GM19463 (cell line): ENCODE results near the gene NAP1L1.
"Not testable (repeated sequence)": the region's sequence is repeated elsewhere in the genome, so short reads cannot be mapped to it uniquely, and the experiment has no call there.

Source experiments
- ATAC-seq: cut with Tn5 transposase; IDR thresholded peaks from one replicate; pipeline ENCODE4 v1.9.1; 2021; ENCODE audit warnings: mild to moderate bottlenecking, moderate library complexity; ENCODE audit not compliant: unreplicated experiment

Gene NAP1L1

DNA sequence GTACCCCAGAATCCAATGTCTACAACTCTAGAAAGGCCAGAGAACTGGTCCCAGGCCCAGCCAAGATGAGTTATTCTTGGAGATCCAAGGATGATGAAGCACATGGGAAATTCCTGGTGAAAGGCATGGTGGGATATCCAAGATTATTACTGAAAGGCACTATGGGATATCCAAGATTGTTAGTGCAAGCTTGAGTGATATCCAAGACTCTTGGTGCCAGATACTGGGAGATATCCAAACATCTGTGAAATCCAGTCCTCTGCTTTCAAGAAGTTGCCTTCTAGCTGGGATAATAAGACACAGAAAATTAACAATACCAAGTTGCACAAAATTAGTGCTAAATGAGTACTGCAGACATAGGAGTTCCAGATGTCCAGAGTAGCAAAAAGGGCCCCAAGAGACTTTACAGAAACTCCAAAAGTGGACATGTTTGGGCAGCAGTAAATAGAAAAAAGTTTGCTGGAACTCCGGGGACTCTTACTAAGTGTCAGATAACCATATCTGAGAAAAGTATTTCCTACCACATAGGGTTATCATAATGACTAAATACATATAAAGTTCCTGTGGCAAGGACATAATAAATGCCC lies 87.5 kb downstream of the NAP1L1 start:
- no peak for ATAC-seq

- no peak for ATAC-seq
Observed at GRCh38 chr12:75995691-75996090, 88.8 kb downstream of the NAP1L1 start.

DNA sequence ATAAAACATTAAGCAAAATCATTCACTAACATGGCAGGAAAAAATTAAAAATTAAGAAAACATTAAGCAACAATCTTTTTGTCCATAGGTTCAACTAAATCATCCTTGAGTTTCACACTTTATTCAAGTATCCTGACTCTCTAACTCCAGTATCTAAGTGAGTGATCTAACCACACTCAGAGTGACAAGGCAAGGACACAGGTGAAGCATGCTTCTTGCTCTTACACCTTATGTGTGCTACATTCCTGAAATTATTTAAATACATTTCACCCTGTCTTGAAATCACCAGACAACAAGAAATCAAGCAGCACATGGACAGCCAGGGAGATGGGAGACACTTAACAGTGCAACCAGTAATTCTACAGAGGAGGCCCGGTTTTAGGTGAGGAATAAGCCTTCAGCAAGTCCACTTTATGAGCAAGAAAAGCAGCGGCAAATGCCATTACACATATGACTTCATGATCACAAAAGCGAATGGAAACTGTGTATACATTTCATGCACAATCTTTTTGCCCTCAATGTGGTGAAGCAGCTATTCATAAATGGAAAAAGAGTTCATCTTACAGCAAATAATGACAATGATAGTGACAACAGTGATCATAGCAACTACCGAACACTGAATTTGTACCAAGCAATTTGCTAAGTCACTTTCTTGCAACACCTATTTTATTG lies 90.3 kb downstream of the NAP1L1 start:
- ATAC-seq = no peak

DNA sequence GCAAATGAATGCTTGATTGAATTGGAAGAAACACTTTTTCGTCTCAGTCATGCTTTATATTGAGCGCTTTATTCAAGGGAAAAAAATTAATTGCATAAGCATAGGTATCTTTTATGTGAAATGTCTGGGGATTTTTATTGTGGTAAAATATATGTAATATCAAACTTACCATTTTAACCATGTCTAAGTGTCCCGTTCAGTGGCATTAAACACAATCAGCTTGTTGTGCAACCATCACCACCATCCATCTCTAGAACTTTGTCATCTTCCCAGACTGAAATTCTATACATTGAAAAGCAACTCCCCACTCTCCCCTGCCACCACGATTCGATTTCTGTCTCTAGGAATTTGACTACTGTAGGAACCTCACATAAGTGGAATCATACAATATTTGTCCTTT lies 92.7 kb downstream of the NAP1L1 start:
- no peak for ATAC-seq

DNA sequence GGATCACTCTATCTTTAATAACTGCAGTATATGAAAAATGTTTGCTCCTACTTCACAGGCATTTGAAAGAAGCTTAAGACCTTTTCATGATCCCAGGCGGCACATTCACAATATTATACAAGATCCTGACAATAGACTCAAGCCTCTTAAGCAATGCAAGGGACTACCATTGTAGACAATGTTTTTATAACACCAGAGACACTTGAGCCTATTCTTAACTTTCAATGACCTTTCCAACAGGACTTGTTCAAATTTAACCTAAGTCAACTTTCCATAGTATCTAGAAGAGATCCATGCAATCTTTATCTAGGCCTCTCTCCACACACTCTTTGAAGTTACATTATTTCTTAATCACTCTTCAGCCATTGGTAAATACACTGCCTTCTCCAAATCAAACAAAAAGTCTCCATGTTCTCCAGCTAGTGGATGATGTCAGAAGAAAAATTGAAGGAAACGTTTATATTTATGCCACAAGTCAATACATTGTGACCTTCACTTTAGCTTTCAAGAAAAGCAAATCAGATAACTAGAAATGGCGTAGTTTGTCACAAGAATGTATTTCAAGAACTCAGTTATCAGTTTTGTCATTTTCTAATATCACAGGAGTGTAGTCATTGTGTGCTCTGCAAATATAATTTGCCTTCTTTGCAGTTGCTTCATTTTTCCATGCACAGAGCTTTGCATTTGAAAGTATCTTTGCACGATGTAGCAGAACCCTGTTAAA lies 94.1 kb downstream of the NAP1L1 start:
- no peak for ATAC-seq

DNA sequence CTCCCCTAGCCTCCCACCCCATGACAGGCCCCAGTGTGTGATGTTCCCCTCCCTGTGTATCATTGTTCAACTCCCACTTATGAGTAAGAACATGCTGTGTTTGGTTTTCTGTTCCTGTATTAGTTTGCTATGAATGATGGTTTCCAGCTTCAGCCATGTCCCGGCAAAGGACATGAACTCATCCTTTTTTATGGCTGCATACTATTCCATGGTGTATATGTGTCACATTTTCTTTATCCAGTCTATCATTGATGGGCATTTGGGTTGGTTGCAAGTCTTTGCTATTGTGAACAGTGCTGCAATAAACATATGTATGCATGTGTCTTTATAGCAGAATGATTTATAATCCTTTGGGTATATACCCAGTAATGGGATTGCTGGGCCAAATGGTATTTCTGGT lies 96.8 kb downstream of the NAP1L1 start:
- ATAC-seq = not testable (repeated sequence)
